Osteoblast (primary cell): ENCODE measurements around the gene MXRA7. TPM values are rescaled to one million over a fixed set of nuclear protein-coding genes. Genes with fewer than 3 reads are reported as not detected.

Experiments used
- DNase-seq: peaks from one replicate; pipeline ENCODE4 v3.0.0; 2011; ENCODE audit warnings: low spot score, mixed read lengths; ENCODE audit not compliant: insufficient read length; ENCODE audit errors: missing footprints
- H2AFZ ChIP-seq: 2 replicates; pipeline ENCODE4 v1.6.0; 2011; ENCODE audit warnings: mild to moderate bottlenecking, low read length
- H3K27ac ChIP-seq: 2 replicates; pipeline ENCODE4 v1.5.1; 2011; ENCODE audit warnings: mild to moderate bottlenecking, low read depth, low read length, moderate library complexity
- H3K27me3 ChIP-seq: 2 replicates; pipeline ENCODE4 v1.6.0; 2012; ENCODE audit warnings: mild to moderate bottlenecking, control low read depth, inconsistent platforms, low read length, moderate library complexity; ENCODE audit not compliant: insufficient read depth
- H3K36me3 ChIP-seq: 2 replicates; pipeline ENCODE4 v1.5.1; 2011; ENCODE audit warnings: mild to moderate bottlenecking, low read length, control low read depth, moderate library complexity; ENCODE audit not compliant: insufficient read depth
- H3K4me1 ChIP-seq: 2 replicates; pipeline ENCODE4 v1.5.1; 2011; ENCODE audit warnings: mild to moderate bottlenecking, low read length, control low read depth, moderate library complexity; ENCODE audit not compliant: insufficient read depth
- H3K4me2 ChIP-seq: 2 replicates; pipeline ENCODE4 v1.6.0; 2011; ENCODE audit warnings: mild to moderate bottlenecking, low read length; ENCODE audit not compliant: insufficient read depth
- H3K4me3 ChIP-seq: fragments of 200-600 bp; sonication (generic); 3 replicates; pipeline ENCODE4 v1.5.1; 2012; ENCODE audit warnings: mild to moderate bottlenecking, low read length, inconsistent platforms; ENCODE audit not compliant: insufficient read depth
- H3K79me2 ChIP-seq: 2 replicates; pipeline ENCODE4 v1.6.0; 2012; ENCODE audit warnings: mild to moderate bottlenecking, low read length, control low read depth, inconsistent platforms; ENCODE audit not compliant: insufficient read depth
- H3K9me3 ChIP-seq: 2 replicates; pipeline ENCODE4 v1.5.1; 2011; ENCODE audit warnings: low read depth, low read length, control low read depth
- H4K20me1 ChIP-seq: 2 replicates; pipeline ENCODE4 v1.6.0; 2012; ENCODE audit warnings: mild to moderate bottlenecking, low read length, control low read depth; ENCODE audit not compliant: insufficient read depth
- CTCF ChIP-seq: IDR thresholded peaks from 2 replicates; pipeline ENCODE4 v1.5.1; 2011; ENCODE audit warnings: mild to moderate bottlenecking, low read depth, low read length, moderate library complexity; ENCODE audit errors: extremely low read depth
- total RNA-seq: library from RNA; depleted of rRNA; stranded (reverse); fragments of >200 nt; gene quantifications from 2 replicates; pipeline ENCODE4 v1.2.3, GENCODE V29; 2012

MXRA7 gene
- total RNA-seq, 1 donor, result 352 TPM

DNA sequence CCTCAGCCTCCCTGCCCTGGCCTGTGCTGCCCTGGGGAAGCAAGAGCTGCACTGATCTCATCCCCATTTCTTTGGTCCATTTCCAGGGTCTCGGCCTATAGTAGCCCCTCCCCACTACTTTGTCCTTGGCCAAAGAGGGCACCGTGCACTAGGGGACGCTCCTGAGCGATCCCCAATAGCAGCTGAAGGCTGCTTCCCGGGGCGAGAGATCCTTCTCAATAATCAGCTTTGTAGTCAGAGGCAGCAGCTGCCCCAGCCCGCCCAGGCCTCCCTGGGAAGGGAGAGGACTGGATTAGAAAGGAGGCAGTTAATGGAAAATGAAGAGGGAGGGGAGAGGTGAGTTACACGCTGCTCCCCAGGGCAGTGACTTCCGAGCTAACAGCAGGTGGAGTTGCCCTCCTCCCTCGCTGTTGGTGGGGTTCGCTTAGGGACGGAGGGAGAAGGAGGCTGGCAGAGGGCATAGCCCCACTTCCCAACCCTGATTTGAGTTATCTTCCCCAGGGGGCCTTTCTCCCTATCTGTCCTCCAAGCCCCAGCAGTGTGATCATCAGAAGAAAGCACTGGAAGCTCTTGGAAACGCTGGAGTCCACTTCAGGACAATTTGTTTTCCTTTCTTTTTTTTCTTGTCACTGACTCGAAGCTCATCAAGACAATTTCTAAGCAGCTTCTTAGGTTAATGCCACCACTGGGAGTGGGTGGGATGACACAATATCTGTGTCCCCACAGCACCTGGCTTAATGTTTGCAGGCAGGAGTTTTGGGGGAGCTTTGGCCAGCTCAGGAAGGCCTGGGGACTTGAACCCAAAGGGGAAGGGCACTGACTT is 2.6 kb downstream of the MXRA7 start:
- peak; percentile 19 for TF ChIP-seq CTCF
- Histone ChIP-seq H3K36me3 (peaks cover 22% of the 10 kb centered on the region), H3K79me2 (peaks cover 79% of the 10 kb centered on the region), H4K20me1 (peaks cover 54% of the 10 kb centered on the region), H3K9me3 (no peaks in the 10 kb centered on the region), H3K27me3 (no peaks in the 10 kb centered on the region), H2AFZ (no peak overlapping the region), H3K27ac (peak overlapping the region; percentile 99), H3K4me1 (peaks cover 32% of the 10 kb centered on the region), H3K4me2 (peak overlapping the region; percentile 96), H3K4me3 (peak overlapping the region; percentile 85)
- DNase-seq, result peak; percentile 68

DNA sequence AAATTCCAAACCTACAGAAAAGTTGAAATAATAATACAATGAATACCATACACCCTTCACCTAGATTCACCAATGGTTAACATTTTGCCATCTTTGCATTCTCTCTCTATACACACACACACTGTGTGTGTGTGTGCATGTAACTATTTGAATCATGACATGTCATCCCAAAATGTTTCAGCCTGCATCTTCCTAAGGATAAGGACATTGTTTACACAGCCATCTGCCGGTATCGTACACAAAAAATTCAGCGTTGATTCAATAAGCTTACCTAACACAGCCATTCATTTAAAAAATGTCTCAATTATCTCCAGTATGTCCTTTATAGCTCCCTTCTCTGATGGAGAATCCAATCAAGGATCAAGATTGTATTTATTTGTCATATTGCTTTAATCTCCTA is 3.9 kb downstream of the MXRA7 start:
- H3K4me2 ChIP-seq, result no peak overlapping the region
- TF ChIP-seq CTCF, result no peak
- peaks cover 66% of the 10 kb centered on the region for H4K20me1 ChIP-seq
- no peak overlapping the region for H3K27ac ChIP-seq
- H3K9me3 ChIP-seq, result no peaks in the 10 kb centered on the region
- no peak overlapping the region for H2AFZ ChIP-seq
- peaks cover 17% of the 10 kb centered on the region for H3K36me3 ChIP-seq
- H3K4me3 ChIP-seq, result no peak overlapping the region
- H3K4me1 ChIP-seq, result peaks cover 33% of the 10 kb centered on the region
- peaks cover 87% of the 10 kb centered on the region for H3K79me2 ChIP-seq
- no peak for DNase-seq
- no peaks in the 10 kb centered on the region for H3K27me3 ChIP-seq

DNA sequence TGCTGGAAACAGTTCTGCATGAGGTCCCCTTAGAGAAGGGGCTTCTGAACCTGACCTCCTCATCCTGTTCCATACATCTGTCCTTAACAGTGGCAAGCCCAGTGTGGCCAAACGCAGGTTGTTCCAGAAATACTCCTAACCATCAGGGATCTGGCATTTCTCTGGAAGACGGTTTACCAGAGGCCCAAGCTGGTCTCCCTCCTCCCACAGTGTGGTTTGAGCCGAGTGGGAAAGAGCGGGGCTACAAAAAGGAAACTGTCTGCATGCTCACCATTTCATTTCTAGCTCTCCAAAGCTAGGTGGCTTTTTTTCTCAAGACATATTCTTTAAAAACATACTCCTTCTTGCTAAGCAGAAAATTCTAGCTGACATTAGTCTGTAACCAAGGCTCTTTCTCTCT is 6.0 kb downstream of the MXRA7 start:
- Histone ChIP-seq H3K4me2 (peak overlapping the region; percentile 13), H3K4me3 (no peak overlapping the region), H2AFZ (no peak overlapping the region), H3K27me3 (no peaks in the 10 kb centered on the region), H3K27ac (peak overlapping the region; percentile 49), H4K20me1 (peaks cover 77% of the 10 kb centered on the region), H3K9me3 (no peaks in the 10 kb centered on the region), H3K36me3 (peaks cover 17% of the 10 kb centered on the region), H3K79me2 (peaks cover 95% of the 10 kb centered on the region), H3K4me1 (peaks cover 42% of the 10 kb centered on the region)
- no peak for DNase-seq
- no peak for TF ChIP-seq CTCF

- no peaks in the 10 kb centered on the region for H3K9me3 ChIP-seq
- H2AFZ ChIP-seq, result no peak overlapping the region
- no peak overlapping the region for H3K4me2 ChIP-seq
- peaks cover 36% of the 10 kb centered on the region for H3K4me1 ChIP-seq
- TF ChIP-seq CTCF, result no peak
- peaks cover 73% of the 10 kb centered on the region for H4K20me1 ChIP-seq
- no peak overlapping the region for H3K4me3 ChIP-seq
- H3K27me3 ChIP-seq, result no peaks in the 10 kb centered on the region
- peaks cover 11% of the 10 kb centered on the region for H3K36me3 ChIP-seq
- H3K27ac ChIP-seq, result no peak overlapping the region
- H3K79me2 ChIP-seq, result peaks cover 97% of the 10 kb centered on the region
- DNase-seq, result no peak
These were observed 7.7 kb downstream of the MXRA7 start for GRCh38 chr17:76702941-76703637.
